Lung (tissue), 12 donors: Measurements from ENCODE around the gene TIMP1. TPM values are rescaled to one million over a fixed set of nuclear protein-coding genes. Genes with fewer than 3 reads are reported as not detected.

Experiments
- ATAC-seq: fragments of 200-7000 bp; cut with Tn5 transposase; one replicate; pipeline ENCODE4 v1.9.1; 2020; ENCODE audit warnings: moderate number of reproducible peaks; ENCODE audit not compliant: insufficient read depth, low FRiP score
- DNase-seq, 3 donors: peaks; one replicate each; pipeline ENCODE4 v3.0.0-alpha.2; 2013 to 2017
- H3K27ac ChIP-seq, 2 donors: one replicate each; pipeline ENCODE4 v1.5.1; 2013; ENCODE audit warnings: mild to moderate bottlenecking in 2 of 2, moderate library complexity in 2 of 2, control low read depth in 1 of 2, inconsistent platforms in 1 of 2, low read depth in 1 of 2, low read length in 1 of 2
- H3K27me3 ChIP-seq, 3 donors: one replicate each; pipeline ENCODE4 v1.5.1; 2013; ENCODE audit warnings: low read length in 2 of 3; ENCODE audit not compliant: control insufficient read depth in 3 of 3, insufficient read depth in 3 of 3
- H3K36me3 ChIP-seq, 4 donors: one replicate each; pipeline ENCODE4 v1.5.1; 2013; ENCODE audit warnings: low read length in 4 of 4, mild to moderate bottlenecking in 1 of 4, moderate library complexity in 1 of 4; ENCODE audit not compliant: control insufficient read depth in 4 of 4, insufficient read depth in 4 of 4
- H3K4me1 ChIP-seq, 5 donors: one replicate each; pipeline ENCODE4 v1.5.1; 2013; ENCODE audit warnings: low read length in 5 of 5, mild to moderate bottlenecking in 2 of 5, moderate library complexity in 1 of 5; ENCODE audit not compliant: control insufficient read depth in 5 of 5, insufficient read depth in 5 of 5
- H3K4me3 ChIP-seq: one replicate; pipeline ENCODE4 v1.5.1; 2013; ENCODE audit warnings: mild to moderate bottlenecking, control low read depth, moderate library complexity
- H3K9ac ChIP-seq, 2 donors: one replicate each; pipeline ENCODE4 v1.5.1; 2013; ENCODE audit warnings: low read length in 2 of 2, control low read depth in 1 of 2; ENCODE audit not compliant: insufficient read depth in 1 of 2
- H3K9me3 ChIP-seq, 4 donors: one replicate each; pipeline ENCODE4 v1.5.1; 2013; ENCODE audit warnings: low read length in 3 of 4, mild to moderate bottlenecking in 1 of 4, moderate library complexity in 1 of 4; ENCODE audit not compliant: control insufficient read depth in 4 of 4, insufficient read depth in 3 of 4
- WGBS, 2 donors: extraction: QIAGEN DNeasy Blood & Tissue Kit; methylation state at CpG; one replicate each; pipeline ENCODE4 v1.1.7; 2013; 5-methylcytosine and 5-hydroxymethylcytosine counted together
- polyA plus RNA-seq, 2 donors: library from polyadenylated mRNA; stranded (reverse); fragments of 200-250 nt; gene quantifications; one replicate each; pipeline ENCODE4 v1.2.1, GENCODE V29; 2013
- total RNA-seq, 2 donors: library from RNA; depleted of rRNA in 1 of 2; stranded (reverse); fragments of >200 nt in 1 of 2; gene quantifications; one replicate each; pipeline ENCODE4 v1.2.1, GENCODE V29; 2014 to 2021
- TF ChIP-seq, protein P1 (sequence below): IDR thresholded peaks from 2 replicates; pipeline ENCODE4 v1.5.1; 2012; ENCODE audit warnings: mild to moderate bottlenecking; ENCODE audit errors: control extremely low read depth, extremely low read depth
- donor health status: control.
- donor health status: control.
- donor health status: Bipolar disorder and iron deficiency.
- donor health status: healthy.
- donor health status: DM: yes; HTN: yes; CAD: no.

TIMP1 gene
- total and polyA plus RNA-seq, 4 donors = 65.3 to 2,202 (median 1,641) TPM

DNA sequence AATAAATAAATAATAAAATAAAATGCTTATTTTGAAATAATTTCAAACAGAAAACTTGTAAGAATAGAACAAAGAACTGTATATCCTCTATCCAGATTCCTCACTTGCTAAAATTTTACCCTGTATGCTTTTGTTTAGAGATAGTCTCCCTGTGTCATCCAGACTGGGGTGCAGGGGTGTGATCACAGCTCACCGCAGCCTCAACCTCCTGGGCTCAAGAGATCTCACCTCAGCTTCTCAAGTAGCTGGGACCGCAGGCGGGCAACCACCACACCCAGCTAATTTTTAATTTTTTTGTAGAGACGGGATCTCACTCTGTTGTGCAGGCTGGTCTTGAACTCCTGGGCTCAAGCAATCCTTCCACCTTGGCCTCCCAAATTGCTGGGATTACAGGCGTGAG, 38.7 kb upstream of the TIMP1 start:
- TF ChIP-seq, protein P1, sequence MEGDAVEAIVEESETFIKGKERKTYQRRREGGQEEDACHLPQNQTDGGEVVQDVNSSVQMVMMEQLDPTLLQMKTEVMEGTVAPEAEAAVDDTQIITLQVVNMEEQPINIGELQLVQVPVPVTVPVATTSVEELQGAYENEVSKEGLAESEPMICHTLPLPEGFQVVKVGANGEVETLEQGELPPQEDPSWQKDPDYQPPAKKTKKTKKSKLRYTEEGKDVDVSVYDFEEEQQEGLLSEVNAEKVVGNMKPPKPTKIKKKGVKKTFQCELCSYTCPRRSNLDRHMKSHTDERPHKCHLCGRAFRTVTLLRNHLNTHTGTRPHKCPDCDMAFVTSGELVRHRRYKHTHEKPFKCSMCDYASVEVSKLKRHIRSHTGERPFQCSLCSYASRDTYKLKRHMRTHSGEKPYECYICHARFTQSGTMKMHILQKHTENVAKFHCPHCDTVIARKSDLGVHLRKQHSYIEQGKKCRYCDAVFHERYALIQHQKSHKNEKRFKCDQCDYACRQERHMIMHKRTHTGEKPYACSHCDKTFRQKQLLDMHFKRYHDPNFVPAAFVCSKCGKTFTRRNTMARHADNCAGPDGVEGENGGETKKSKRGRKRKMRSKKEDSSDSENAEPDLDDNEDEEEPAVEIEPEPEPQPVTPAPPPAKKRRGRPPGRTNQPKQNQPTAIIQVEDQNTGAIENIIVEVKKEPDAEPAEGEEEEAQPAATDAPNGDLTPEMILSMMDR = no peak
- WGBS, 2 donors = 86 to 98% methylated on average over 5 of the region's 5 CpGs
- no peaks in the 10 kb centered on the region for H3K36me3 ChIP-seq
- peaks cover 0 to 3% (median 0%) of the 10 kb centered on the region in 5 donors for H3K4me1 ChIP-seq
- no peak overlapping the region for H3K9ac ChIP-seq
- no peak overlapping the region for H3K27ac ChIP-seq
- H3K27me3 ChIP-seq = no peaks in the 10 kb centered on the region
- no peak overlapping the region for H3K4me3 ChIP-seq
- H3K9me3 ChIP-seq = peaks cover 0 to 3% (median 0%) of the 10 kb centered on the region in 4 donors
- DNase-seq = no peak
- ATAC-seq = no peak

GRCh38 chrX:47556045-47556623, 26.1 kb upstream of the TIMP1 start:
- peak overlapping the region; percentile 82 to 84 for H3K27ac ChIP-seq
- no peaks in the 10 kb centered on the region for H3K9me3 ChIP-seq
- no peaks in the 10 kb centered on the region for H3K27me3 ChIP-seq
- no peaks in the 10 kb centered on the region for H3K36me3 ChIP-seq
- DNase-seq (peak; percentile 93 to 95 (median 93)), ATAC-seq (peak; percentile 92)
- H3K4me3 ChIP-seq = no peak overlapping the region
- WGBS, 2 donors = 0 to 31% methylated on average over 20 of the region's 20 CpGs
- no peak overlapping the region for H3K9ac ChIP-seq
- H3K4me1 ChIP-seq = peaks cover 0 to 7% (median 0%) of the 10 kb centered on the region in 5 donors
- TF ChIP-seq, protein P1 = no peak

DNA sequence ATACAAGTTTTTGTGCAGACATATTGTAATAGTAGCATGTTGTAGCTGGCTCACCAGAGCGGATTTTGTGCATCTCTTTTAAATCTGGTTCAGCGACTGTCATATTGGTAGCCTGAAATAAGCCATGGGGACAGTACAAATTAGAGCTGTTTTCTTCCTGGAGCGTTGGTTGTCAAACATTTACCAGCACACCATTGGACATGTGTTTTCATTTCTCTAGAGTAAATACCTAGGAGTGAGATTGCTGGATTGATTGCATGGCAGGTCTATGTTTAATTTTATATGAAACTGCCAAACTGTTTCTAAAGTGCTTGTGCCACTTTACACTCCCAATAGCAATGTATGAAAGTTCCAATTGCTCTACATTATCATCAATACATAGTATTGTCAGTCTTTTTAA, 23.8 kb upstream of the TIMP1 start:
- H3K9me3 ChIP-seq = peaks cover 0 to 2% (median 0%) of the 10 kb centered on the region in 4 donors
- no peak overlapping the region for H3K4me3 ChIP-seq
- DNase-seq (no peak), ATAC-seq (no peak)
- H3K36me3 ChIP-seq = peaks cover 0 to 4% (median 1%) of the 10 kb centered on the region in 4 donors
- H3K27ac ChIP-seq = no peak overlapping the region
- no peak overlapping the region for H3K9ac ChIP-seq
- no peaks in the 10 kb centered on the region for H3K27me3 ChIP-seq
- peaks cover 0 to 7% (median 0%) of the 10 kb centered on the region in 5 donors for H3K4me1 ChIP-seq
- TF ChIP-seq, protein P1 = no peak
- 85 to 95% methylated on average over 3 of the region's 3 CpGs for WGBS, 2 donors
